GM21423 (cell line): ENCODE data around the gene FRMPD1.
A peak's percentile ranks its signal among the peaks of the same experiment; 100 is the strongest.

ENCODE experiments used
- ATAC-seq: cut with Tn5 transposase; IDR thresholded peaks from one replicate; pipeline ENCODE4 v1.9.1; 2021; ENCODE audit warnings: mild to moderate bottlenecking, moderate library complexity; ENCODE audit not compliant: unreplicated experiment

Gene FRMPD1

DNA sequence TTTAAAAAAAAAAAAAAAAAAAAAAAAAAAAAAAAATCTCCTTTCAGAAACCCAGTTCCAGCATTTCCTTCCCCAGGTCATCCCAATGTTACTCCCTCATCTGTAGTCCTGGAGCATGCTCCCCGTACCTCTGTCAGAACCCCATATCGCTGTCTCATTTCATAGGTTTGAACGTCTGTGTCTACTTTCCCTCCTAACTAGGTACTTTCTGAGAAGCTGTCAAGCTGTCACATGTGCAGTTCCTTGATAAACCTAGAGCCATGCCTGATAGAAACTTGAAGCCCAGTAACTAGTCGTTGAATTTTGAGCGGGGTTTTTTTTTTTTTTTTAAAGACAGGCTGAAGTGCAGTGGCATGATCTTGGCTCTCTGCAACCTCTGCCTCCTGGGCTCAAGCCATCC, 118.6 kb downstream of the FRMPD1 start:
- no peak for ATAC-seq

DNA sequence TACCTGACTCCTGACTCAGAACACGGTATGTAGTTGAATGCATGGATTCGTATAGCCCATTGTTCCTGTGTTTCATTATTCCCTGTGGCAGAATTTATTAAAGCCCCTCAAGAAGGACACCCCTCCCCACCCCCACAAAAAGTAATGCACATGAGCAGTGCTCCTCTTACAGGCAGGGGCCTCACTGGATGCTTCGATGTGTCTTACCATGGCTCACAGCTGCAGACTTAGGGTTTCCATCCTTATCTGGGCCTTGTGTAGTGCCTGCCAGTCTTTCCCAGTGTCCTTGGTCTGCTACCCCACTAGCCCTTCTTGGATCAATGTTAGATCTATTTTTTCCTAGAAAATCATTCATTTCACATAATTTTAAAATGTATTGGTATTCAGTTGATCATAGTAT, 119.2 kb downstream of the FRMPD1 start:
- no peak for ATAC-seq

DNA sequence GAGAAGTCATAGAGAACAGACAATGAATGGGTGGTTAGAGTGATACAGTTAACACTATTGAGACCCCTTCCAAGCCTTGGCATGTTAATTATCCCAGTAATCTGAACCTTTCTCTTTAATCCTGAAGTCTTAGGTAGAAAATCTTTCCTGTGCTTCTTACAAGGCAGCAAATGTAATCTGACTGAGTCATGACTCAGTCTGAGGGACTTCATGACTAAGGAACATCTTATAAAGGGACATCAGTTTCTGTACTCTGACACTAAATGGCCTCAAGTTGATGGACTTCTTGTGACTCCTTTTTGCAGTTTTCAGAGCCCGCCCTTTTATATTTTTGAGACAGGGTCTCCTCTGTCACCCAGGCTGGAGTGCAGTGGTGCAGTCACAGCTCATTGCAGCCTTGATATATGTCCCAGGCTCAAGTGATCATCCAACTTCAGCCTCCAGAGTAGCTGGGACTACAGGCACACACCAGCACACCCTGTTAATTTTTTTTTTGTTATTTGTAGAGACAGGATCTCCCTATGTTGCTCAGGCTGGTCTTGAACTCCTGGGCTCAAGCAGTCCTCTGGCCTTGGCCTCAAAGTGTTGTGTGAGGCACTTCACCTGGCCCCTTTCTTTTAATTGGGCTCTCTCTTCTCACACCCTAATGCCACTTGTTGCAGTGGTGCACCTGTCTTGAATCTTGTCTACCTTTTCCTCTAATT, 124.6 kb downstream of the FRMPD1 start:
- no peak for ATAC-seq

DNA sequence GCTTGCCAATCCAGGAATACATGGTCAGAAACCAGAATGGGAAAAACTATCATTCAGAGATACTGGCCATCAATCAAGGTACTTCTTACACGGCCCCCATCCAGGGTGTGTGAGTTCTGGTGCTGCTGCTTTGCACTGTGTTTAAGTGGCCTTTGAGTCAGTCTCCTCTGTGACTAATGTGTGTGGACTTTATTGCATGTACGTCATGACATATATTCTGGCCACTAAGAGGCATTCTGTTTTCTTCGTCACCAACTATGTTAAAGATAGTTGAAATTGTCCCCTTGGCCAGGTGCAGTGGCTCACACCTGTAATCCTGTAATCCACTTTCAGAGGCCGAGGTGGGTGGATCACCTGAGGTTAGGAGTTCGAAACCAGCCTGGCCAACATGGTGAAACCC, 125.6 kb downstream of the FRMPD1 start:
- no peak for ATAC-seq

DNA sequence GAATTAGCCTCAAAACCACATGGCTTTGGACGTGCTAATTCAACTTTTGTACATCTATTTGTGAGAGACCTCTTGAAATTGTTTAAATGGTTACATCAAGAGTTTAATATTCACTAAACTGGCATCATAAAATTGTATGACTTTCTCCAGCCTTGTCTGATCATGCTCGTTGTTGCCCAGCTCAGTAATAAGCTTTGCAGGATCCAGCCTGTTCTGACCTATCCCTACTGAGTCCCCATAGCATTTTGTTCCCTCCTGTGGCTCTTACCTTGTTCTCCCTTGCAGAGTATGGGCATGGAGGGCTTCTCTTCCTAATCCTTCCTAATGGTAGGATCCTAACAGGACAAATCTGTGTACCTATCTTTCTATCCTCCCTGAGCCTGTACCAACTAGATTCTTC, 127.8 kb downstream of the FRMPD1 start:
- ATAC-seq = no peak

DNA sequence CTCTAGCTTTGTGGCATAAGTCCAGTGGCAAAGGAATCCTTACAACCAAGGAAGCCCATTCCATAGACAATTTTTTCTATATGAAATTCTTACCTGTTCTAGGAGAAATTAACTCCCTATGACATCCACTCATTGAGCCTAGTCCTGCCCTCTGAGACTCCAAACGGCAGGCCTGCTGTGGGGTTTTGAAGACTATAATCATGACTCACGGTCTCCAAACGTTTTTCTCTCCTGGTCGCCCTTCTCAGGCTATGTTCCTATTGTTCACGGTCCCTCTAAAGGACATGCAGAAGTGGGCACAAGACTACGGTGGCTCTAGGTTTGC, 133.5 kb downstream of the FRMPD1 start:
- ATAC-seq = no peak

DNA sequence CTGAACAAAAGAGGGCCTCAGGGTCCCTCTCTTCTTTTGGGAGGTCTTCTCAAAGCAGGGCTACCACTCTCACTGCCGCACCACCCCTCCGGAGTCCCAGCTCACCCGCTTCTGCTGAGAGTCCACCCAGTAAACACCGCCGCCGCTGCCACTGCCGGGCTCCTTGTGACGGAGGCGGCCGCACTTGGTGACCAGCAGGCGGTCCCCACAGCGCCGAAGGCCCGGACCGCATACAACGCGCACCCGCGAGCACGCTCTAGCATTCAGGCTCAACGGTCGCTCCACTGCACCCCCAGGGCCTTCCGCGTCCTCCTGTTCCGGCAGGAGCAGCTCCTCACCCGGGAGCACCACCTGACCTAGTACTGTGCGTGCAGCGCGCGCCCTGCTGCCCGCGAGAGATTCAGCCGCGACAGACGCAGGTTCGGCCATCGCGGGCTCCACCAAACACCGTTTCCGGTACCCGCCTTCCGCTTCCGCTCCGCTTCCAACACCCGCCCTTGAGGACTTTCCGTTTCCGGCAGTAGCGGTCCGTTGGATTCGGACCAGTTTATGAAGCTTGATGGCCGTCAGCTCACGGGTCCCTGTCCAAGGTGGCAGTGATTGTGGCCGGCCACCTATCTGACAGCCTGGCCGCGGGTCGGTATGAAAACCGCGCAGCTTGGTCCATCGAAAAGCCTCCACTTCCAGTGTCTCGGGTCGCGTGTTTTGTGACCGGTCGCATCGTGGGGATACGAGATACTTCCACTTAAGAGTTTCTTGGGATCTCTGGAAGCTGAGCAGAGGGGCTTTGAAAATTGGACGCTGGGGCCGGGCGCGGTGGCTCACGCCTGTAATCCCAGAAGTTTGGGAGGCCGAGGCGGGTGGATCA, 134.1 kb downstream of the FRMPD1 start, which contains the start of gene EXOSC3:
Gene EXOSC3 (minus strand): TSS at position 449 of the 868 bp plus-strand sequence. CDS start 20 bp downstream, at position 429.
- peak; percentile 90 for ATAC-seq

DNA sequence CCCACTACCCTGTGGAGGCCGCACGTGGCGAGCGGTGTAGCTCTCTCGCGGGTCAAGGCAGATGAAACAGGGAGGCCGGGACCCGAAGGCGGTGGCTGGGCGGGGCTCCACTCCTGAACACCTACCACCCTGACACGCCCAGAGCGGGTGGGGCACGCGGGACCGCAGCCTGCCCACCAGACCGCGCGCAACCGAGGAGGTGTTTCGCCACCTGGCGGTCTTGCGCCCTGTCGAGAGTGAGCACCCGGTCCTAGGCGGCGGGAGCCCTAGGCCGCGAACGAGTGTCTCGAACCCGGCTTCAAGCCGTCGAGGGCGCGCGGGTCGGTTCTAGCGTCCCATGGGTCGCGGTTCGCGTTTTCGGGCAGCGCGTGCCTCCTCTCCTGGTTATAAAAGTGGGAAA, 136.3 kb downstream of the FRMPD1 start:
- no peak for ATAC-seq

DNA sequence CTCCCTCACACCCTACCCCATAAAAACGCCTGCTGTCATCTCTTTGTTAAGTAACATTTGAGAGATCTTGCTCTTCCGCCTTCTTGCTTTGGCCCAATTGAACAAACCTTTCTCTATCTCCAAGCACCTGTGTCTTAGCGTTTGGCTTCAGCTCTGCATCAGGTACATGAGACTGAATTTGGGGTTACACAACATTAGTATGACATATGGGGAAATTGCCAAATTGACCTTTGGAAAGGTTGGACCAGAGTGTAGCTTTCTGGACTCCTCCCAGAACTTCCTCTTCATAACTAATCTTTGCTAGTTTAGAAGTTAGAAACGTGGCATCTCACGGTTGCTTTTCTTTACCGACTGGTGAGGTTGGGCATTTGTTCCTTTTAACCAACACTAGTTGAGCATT, 137.6 kb downstream of the FRMPD1 start:
- ATAC-seq = no peak

DNA sequence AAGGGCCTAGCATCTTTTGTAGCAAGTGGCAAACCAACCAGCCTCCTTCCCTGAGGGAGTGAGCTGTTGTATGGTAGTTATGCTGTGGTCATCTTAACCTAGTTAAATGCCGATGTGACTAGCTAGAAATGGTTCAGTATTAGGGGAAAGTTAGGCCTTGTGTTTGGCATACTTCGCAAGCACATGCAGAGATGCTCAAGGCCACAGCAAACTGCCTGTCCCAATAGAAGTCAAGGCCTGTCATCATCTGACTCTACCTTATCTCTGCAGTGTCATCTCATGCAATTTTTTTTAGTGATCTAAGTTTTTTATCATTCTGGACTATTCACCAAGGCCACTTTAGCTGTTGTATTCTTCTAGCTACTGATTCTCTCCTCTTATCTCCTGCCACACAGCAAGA, 139.3 kb downstream of the FRMPD1 start:
- ATAC-seq = no peak

DNA sequence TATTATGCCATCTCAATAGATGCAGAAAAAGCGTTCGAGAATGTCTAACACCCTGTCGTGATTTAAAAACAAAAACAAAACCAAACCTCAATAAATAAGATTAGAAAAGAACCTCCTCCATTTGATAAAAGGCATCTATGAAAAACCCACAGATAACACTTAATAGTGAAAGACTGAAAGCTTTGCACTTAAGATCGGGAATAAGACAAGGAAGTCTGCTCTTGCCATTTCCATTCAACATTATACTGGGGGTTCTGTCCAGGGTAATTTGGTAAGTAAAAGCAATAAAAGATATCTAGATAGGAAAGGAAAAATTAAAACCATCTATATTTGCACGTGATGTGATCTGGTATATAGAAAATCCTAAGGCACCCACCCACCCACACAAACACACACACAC, 141.4 kb downstream of the FRMPD1 start:
- no peak for ATAC-seq

DNA sequence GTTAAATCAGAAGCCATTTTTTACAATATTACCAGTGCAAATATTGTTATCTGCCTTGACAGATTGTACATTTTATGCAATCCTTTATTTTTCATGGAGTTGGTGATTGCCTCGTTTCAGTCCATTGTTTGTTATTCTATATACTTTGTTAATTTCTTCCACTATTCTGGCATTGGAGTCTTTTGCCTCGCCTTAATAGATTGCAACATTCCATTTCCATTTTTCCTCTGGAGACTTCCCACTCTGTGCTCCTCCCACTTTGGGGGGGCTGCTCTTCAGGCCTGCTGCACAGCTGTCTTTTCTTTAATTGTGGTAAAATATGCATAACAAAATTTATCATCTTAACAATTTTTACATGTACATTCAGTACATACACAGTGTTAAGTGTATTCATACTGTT, 145.5 kb downstream of the FRMPD1 start:
- ATAC-seq = no peak
